OCI-LY1 (cell line): ENCODE measurements around the gene SELENOK.

Experiments used
- EZH2 ChIP-seq: fragments of 200-600 bp; sonication (generic), shearing (Covaris generic); IDR thresholded peaks from 2 replicates; pipeline ENCODE4 v1.8.0; 2017; ENCODE audit warnings: borderline replicate concordance, mixed run types, mild to moderate bottlenecking, antibody characterized with exemption, low read length, moderate library complexity, mixed read lengths
- TF ChIP-seq, protein P1 (sequence below): fragments of 200-600 bp; sonication (generic), shearing (Covaris generic); IDR thresholded peaks from 2 replicates; pipeline ENCODE4 v1.5.1; 2017; ENCODE audit warnings: mild to moderate bottlenecking, antibody characterized with exemption, low read length, moderate library complexity, mixed read lengths

DNA sequence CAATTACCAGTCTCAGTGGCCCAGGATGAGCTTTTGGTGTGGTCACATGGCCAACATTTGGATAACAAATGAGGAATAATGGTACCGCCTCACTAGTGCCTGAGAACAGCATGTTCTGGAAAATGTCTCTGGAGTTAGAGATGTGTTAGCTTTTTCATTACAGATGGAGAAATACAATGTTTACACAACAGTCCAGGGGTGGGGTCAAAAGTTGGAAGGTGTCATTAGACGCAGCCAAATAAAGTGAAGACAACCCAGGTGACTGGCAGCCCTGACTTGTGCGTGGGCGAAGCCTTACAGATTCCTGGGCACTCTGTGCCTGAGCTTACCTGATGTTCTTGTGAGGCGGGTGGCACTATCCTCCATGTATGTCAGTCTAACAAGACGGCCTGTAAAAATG lies 32.5 kb downstream of the SELENOK start:
- TF ChIP-seq, protein P1, sequence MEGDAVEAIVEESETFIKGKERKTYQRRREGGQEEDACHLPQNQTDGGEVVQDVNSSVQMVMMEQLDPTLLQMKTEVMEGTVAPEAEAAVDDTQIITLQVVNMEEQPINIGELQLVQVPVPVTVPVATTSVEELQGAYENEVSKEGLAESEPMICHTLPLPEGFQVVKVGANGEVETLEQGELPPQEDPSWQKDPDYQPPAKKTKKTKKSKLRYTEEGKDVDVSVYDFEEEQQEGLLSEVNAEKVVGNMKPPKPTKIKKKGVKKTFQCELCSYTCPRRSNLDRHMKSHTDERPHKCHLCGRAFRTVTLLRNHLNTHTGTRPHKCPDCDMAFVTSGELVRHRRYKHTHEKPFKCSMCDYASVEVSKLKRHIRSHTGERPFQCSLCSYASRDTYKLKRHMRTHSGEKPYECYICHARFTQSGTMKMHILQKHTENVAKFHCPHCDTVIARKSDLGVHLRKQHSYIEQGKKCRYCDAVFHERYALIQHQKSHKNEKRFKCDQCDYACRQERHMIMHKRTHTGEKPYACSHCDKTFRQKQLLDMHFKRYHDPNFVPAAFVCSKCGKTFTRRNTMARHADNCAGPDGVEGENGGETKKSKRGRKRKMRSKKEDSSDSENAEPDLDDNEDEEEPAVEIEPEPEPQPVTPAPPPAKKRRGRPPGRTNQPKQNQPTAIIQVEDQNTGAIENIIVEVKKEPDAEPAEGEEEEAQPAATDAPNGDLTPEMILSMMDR: no peak
- no peak for TF ChIP-seq EZH2
